Natural killer cell (primary cell): Measurements from ENCODE around the gene VRK1. TPM values are rescaled to one million over a fixed set of nuclear protein-coding genes. Genes with fewer than 3 reads are reported as not detected.

ENCODE experiments used
- ATAC-seq, 3 donors: fragments of 150-1000 bp in 2 of 3; fragments of 200-7000 bp in 1 of 3; cut with Tn5 transposase; 1 replicate in 1 of 3; 2 replicates in 2 of 3; pipeline ENCODE4 v1.10.0; 2021; ENCODE audit warnings: mild to moderate bottlenecking in 2 of 3, moderate library complexity in 2 of 3
- DNase-seq, 2 donors: peaks; one replicate each; pipeline versions ENCODE4 v3.0.0 to v3.0.0-alpha.2; 2013 to 2021; ENCODE audit warnings: mixed read lengths in 1 of 2
- H3K27ac ChIP-seq: one replicate; pipeline ENCODE4 v1.5.1; 2013; ENCODE audit warnings: mild to moderate bottlenecking, low read length
- H3K27me3 ChIP-seq: one replicate; pipeline ENCODE4 v1.6.1; 2013; ENCODE audit warnings: low read length; ENCODE audit not compliant: control insufficient read depth, insufficient read depth
- H3K36me3 ChIP-seq: one replicate; pipeline ENCODE4 v1.6.1; 2013; ENCODE audit warnings: low read length; ENCODE audit not compliant: control insufficient read depth, insufficient read depth
- H3K4me1 ChIP-seq: one replicate; pipeline ENCODE4 v1.6.1; 2013; ENCODE audit warnings: low read length; ENCODE audit not compliant: control insufficient read depth, insufficient read depth
- H3K4me3 ChIP-seq: one replicate; pipeline ENCODE4 v1.5.1; 2013; ENCODE audit warnings: low read length
- H3K9me3 ChIP-seq: one replicate; pipeline ENCODE4 v1.6.1; 2013; ENCODE audit warnings: low read length; ENCODE audit not compliant: control insufficient read depth, insufficient read depth
- H3K27ac Mint-ChIP-seq, 2 donors: one replicate each; pipeline ENCODE4 v1.8.0; 2022; ENCODE audit warnings: mild to moderate bottlenecking in 2 of 2, mixed read lengths in 2 of 2, moderate library complexity in 1 of 2
- H3K27me3 Mint-ChIP-seq, 2 donors: one replicate each; pipeline ENCODE4 v1.8.0; 2022; ENCODE audit warnings: low read depth in 2 of 2, mixed read lengths in 2 of 2
- H3K36me3 Mint-ChIP-seq: one replicate; pipeline ENCODE4 v1.8.0; 2022; ENCODE audit warnings: mixed read lengths
- H3K4me1 Mint-ChIP-seq, 2 donors: one replicate each; pipeline ENCODE4 v1.8.0; 2022; ENCODE audit warnings: mixed read lengths in 2 of 2
- H3K4me3 Mint-ChIP-seq: one replicate; pipeline ENCODE4 v1.8.0; 2022; ENCODE audit warnings: mild to moderate bottlenecking, moderate library complexity, mixed read lengths
- H3K9me3 Mint-ChIP-seq, 2 donors: one replicate each; pipeline ENCODE4 v1.8.0; 2022; ENCODE audit warnings: mixed read lengths in 2 of 2
- WGBS: methylation state at CpG from one replicate; pipeline ENCODE4 v1.1.7; 2013; ENCODE audit warnings: missing lambda C conversion rate; ENCODE audit not compliant: insufficient coverage; 5-methylcytosine and 5-hydroxymethylcytosine counted together
- intact Hi-C: fragments of 100-400 bp; cut with micrococcal nuclease; formaldehyde crosslinking; loops from one replicate; pipeline ENCODE4 v1.14.2; 2022
- total RNA-seq, 4 donors: library from RNA; stranded (reverse); fragments of 120-200 nt in 1 of 4; gene quantifications; one replicate each; pipeline versions ENCODE4 v1.2.3 to v1.2.4, GENCODE V29; 2013 to 2022
- TF ChIP-seq, protein P1 (sequence below): fragments of 200-600 bp; IDR thresholded peaks from one replicate; pipeline ENCODE4 v1.8.0; 2022; ENCODE audit warnings: antibody characterized with exemption

The VRK1 gene
- total RNA-seq, 3 donors from 2014 or later (not counting 1 experiment from before 2014, with no cell fraction given), result 34.4 to 40.6 (median 37.3) TPM

DNA sequence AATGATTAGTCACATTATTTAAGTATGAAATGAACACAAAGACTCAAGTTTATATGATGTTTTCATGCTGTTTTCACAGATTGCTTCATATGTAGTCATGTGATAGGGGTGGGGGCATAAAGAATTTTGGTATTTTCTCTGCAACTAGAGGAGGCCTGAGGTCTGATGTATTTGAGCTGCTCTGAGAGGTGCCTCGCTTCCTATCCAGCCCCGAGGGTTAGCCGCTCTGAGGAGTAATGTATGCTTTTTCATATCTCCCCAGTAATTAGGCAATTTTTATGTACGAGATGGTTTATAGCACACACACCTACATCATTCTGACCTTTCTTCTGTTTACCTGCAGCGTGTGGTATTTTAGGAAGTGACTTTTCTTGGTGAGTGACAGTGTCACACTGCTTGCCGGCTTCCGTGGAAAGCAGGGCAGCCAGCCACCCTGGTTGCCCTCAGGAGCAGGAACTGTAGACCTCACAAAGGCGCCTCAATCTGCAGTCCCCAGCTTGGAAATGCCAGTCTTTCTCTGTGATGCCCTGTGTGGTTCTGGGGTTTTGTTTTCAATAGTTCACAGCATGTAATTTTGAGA lies 106.4 kb downstream of the VRK1 start:
- intact Hi-C loops, result no loop called here
- TF ChIP-seq, protein P1, sequence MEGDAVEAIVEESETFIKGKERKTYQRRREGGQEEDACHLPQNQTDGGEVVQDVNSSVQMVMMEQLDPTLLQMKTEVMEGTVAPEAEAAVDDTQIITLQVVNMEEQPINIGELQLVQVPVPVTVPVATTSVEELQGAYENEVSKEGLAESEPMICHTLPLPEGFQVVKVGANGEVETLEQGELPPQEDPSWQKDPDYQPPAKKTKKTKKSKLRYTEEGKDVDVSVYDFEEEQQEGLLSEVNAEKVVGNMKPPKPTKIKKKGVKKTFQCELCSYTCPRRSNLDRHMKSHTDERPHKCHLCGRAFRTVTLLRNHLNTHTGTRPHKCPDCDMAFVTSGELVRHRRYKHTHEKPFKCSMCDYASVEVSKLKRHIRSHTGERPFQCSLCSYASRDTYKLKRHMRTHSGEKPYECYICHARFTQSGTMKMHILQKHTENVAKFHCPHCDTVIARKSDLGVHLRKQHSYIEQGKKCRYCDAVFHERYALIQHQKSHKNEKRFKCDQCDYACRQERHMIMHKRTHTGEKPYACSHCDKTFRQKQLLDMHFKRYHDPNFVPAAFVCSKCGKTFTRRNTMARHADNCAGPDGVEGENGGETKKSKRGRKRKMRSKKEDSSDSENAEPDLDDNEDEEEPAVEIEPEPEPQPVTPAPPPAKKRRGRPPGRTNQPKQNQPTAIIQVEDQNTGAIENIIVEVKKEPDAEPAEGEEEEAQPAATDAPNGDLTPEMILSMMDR, result no peak
- no peaks in the 10 kb centered on the region for H3K4me1 ChIP-seq

DNA sequence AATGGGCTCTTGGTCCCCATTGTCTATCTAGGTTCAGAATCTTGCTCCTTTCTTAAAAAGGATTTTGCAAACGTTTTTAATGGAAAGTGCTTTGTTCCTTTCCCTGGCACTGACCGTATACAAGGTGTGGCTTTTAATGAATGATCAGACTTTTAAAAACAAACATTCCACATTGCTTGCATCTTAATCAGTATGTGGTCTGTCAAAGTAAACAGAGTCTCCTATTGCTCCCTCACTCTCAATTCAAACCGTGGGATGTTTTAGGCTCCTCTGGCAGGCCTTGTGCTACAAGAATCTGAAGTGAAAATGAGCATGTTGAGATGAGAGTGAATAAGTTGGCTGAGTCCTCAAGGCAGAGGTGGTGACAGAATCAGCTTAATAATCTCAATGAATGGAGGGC lies 107.0 kb downstream of the VRK1 start:
- H3K36me3 Mint-ChIP-seq, result peaks cover 3% of the 10 kb centered on the region
- Histone ChIP-seq H3K27ac (no peak overlapping the region), H3K4me3 (no peak overlapping the region), H3K36me3 (no peaks in the 10 kb centered on the region), H3K9me3 (peaks cover 4% of the 10 kb centered on the region), H3K4me1 (no peaks in the 10 kb centered on the region), H3K27me3 (no peaks in the 10 kb centered on the region)
- peaks cover 0 to 1% of the 10 kb centered on the region in 2 donors for H3K9me3 Mint-ChIP-seq
- TF ChIP-seq, protein P1, result no peak
- no peak overlapping the region for H3K27ac Mint-ChIP-seq
- H3K4me3 Mint-ChIP-seq, result no peak overlapping the region
- WGBS, result 86% methylated on average over 2 of the region's 3 CpGs
- intact Hi-C loops, result no loop called here
- no peak for DNase-seq
- no peak for ATAC-seq
- H3K27me3 Mint-ChIP-seq, result no peaks in the 10 kb centered on the region
- H3K4me1 Mint-ChIP-seq, result no peaks in the 10 kb centered on the region

More for the DNA sequence above, 106.4 kb downstream of the VRK1 start:
- Mint-ChIP-seq H3K4me3 (no peak overlapping the region), H3K9me3 (no peaks in the 10 kb centered on the region), H3K27me3 (no peaks in the 10 kb centered on the region), H3K27ac (no peak overlapping the region), H3K36me3 (no peaks in the 10 kb centered on the region), H3K4me1 (no peaks in the 10 kb centered on the region)
- ATAC-seq (no peak), DNase-seq (no peak)
- Histone ChIP-seq H3K4me3 (no peak overlapping the region), H3K9me3 (no peaks in the 10 kb centered on the region), H3K27ac (no peak overlapping the region), H3K36me3 (no peaks in the 10 kb centered on the region), H3K27me3 (no peaks in the 10 kb centered on the region)
- 86% methylated on average over 7 of the region's 8 CpGs for WGBS

DNA sequence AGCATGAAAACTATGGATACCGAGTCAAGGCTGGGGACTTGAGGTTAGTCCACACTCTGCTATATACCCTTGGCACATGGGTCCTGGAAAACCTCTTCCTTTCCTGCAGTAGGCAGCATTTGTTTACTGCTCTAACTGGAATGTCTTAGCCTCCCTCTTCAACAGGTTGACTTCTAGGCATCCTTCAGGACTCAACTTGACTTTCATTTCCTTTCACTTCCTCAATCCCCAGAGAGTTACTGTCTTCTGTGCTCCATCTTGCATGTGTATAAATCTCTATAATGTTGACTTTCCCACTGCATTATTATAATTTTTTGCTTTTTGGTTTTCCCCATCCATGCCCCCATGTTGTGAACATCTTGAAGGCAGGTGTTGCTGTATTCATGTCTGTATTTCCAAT lies 107.9 kb downstream of the VRK1 start:
- Histone ChIP-seq H3K4me3 (no peak overlapping the region), H3K36me3 (no peaks in the 10 kb centered on the region), H3K27me3 (no peaks in the 10 kb centered on the region), H3K4me1 (no peaks in the 10 kb centered on the region), H3K9me3 (peaks cover 9% of the 10 kb centered on the region), H3K27ac (no peak overlapping the region)
- no peak overlapping the region for H3K27ac Mint-ChIP-seq
- intact Hi-C loops, result no loop called here
- TF ChIP-seq, protein P1, result no peak
- H3K4me3 Mint-ChIP-seq, result no peak overlapping the region
- H3K9me3 Mint-ChIP-seq, result peaks cover 1 to 8% of the 10 kb centered on the region in 2 donors
- ATAC-seq (no peak), DNase-seq (no peak)
- whole genome bisulfite sequencing, result 94% methylated on average over 1 of the region's 1 CpG
- peaks cover 12% of the 10 kb centered on the region for H3K36me3 Mint-ChIP-seq
- H3K4me1 Mint-ChIP-seq, result no peaks in the 10 kb centered on the region
- no peaks in the 10 kb centered on the region for H3K27me3 Mint-ChIP-seq

DNA sequence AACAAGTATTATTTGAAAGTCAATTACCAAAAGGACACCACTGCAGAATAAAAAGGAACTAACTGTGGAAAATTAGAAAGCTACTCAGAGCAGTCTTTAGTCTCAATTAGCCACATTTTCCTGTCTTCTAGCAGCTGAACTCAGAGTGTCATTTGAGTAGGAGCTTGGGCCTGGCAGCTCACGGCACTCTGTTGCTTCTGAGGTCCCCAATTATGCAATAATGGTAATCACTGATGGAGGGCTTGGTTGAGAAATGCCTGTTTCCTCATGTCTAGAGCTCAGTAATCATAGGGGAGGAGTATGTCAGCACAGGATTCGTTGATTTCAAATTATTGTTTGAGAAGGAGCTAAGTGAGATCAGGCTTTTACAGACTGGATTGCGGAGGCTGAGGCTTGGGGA lies 108.6 kb downstream of the VRK1 start:
- Histone ChIP-seq H3K9me3 (peaks cover 11% of the 10 kb centered on the region), H3K27me3 (no peaks in the 10 kb centered on the region), H3K27ac (no peak overlapping the region), H3K4me1 (no peaks in the 10 kb centered on the region), H3K4me3 (no peak overlapping the region), H3K36me3 (no peaks in the 10 kb centered on the region)
- H3K27me3 Mint-ChIP-seq, result no peaks in the 10 kb centered on the region
- intact Hi-C loops, result no loop called here
- TF ChIP-seq, protein P1, result no peak
- H3K4me3 Mint-ChIP-seq, result no peak overlapping the region
- H3K4me1 Mint-ChIP-seq, result no peaks in the 10 kb centered on the region
- WGBS, result 79% methylated on average over 3 of the region's 3 CpGs
- H3K36me3 Mint-ChIP-seq, result peaks cover 15% of the 10 kb centered on the region
- no peak for DNase-seq
- H3K9me3 Mint-ChIP-seq, result peaks cover 2 to 9% of the 10 kb centered on the region in 2 donors
- no peak for ATAC-seq
- H3K27ac Mint-ChIP-seq, result no peak overlapping the region
